Measurements from ENCODE around the gene ZNF532.

ZNF532 gene

DNA sequence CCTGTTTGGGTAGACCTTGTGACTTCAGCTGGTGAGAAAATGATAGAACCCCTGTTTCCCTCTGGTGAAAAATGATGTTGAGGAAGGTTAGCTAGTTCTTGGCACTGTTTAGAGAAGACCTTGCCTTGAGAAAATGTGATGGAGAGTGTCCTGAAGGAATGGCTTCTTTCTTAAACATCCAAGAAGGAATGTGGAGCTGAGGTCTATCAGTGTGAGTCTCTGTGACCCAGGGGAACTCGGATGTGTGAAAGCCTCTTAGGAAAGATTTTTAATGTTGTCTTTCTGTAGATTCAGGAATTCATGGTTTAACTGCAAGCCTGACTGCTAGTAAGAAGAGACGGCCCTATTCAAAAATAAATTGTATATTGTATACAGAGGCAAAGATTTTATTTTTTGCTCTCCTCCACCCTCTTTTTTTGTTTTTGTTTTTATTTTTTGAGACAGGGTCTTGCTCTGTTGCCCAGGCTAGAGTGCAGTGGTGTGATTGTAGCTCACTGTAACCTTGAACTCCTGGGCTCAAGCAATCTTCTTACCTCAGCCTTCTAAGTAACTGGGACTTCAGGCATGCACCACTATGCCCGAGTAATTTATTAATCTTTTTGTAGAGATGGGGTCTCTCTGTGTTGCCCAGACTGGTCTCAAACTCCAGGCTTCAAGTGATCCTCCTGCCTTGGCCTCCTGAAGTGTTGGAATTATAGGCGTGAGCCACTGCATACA is 87.5 kb downstream of the ZNF532 start:
- DNase-seq, result no peak

DNA sequence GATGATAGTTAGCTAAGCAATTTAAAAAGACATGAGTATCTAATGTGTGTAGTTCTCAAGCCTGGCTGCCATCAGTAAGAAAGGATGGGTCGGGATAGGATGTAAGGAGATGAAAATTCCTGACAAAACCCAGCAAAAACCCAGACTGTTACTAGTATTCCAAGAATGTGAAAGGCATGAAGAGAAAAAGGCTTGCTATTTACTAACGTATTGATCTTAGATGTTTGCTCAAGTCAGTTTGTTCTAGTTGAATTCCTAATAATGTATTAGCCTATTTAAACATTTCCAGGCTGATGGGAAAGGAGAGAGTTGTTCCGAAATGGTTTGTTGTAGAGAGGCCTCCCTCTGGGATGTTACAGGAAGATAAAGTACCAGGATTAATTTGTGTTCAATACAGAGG is 88.2 kb downstream of the ZNF532 start:
- DNase-seq, result no peak

- no peak for DNase-seq
Observed at GRCh38 chr18:58953627-58954026, 89.0 kb downstream of the ZNF532 start.

DNA sequence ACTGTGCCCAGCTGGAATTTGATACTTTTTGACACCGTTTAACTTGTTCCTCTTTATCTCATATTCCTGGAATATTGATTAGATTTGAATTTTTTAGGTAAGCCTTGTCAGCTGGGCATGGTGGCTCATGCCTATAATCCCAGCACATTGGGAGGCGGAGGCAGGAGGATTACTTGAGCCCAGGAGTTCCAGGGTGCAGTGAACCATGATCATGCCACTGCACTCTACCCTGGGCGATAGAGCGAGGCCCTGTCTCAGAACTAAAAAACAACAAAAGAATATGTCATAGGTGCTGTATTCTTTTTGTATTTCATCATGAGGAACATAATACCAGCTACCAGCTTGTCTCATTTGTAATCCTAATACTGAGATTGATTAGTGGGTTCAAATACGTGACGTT is 90.3 kb downstream of the ZNF532 start:
- DNase-seq, result no peak

DNA sequence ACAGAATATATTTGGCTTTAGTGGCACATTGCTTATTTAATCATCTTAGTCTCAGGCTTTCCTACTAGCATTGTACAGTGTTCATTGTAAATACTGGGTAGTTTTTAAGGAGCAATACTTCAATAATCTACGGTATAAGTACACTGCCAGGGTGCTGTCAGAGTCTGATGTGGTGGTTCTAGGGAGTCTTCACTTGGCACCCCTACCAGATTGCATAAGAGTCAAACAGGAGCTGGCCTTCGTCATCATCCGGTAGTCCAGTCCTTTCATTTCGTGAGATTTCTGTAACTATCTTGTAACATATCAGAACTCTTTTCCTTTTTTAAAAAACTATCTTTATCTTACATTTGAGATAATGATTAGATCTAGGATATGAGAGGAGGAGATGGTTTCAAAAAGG is 91.1 kb downstream of the ZNF532 start:
- no peak for DNase-seq

DNA sequence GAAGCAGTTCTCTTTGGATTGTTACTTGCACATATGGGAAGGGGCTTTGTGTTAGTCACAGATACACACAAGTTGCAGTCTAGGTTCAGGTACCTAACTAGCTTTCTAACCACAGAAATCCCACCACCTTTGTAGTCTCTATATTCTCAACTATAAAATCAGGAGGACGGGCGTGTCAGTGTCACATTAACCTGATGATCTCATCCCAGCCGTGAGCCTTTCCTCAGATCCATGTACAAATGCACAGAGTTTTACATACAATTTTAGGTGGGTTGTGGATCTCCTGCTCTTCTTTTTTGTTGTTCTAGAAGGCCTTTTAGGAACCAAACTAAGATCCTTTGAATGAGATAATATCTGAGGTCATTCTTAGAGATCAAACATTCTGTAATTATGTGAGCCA is 94.0 kb downstream of the ZNF532 start:
- DNase-seq, result no peak

GRCh38 chr18:58960508-58960907 is 95.8 kb downstream of the ZNF532 start:
- no peak for DNase-seq

- no peak for DNase-seq
Observed at GRCh38 chr18:58960946-58961722, 96.5 kb downstream of the ZNF532 start.

DNA sequence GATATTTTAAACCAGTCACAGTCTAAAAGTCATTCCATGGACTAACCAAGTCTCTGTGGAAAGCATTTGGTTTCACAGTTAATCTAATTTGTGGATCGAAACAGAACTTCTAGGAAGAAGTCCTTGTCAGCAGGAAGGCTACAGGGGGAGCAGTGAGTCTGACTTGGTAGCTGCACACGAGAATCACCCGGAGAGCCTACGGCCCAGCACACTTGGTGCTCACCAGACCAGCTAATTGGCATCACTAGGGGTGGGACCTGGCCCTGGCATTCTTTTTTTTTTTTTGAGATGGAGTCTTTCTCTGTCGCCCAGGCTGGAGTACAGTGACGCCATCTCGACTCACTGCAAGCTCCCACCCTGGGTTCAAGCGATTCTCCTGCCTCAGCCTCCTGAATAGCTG is 97.7 kb downstream of the ZNF532 start:
- DNase-seq, result no peak

DNA sequence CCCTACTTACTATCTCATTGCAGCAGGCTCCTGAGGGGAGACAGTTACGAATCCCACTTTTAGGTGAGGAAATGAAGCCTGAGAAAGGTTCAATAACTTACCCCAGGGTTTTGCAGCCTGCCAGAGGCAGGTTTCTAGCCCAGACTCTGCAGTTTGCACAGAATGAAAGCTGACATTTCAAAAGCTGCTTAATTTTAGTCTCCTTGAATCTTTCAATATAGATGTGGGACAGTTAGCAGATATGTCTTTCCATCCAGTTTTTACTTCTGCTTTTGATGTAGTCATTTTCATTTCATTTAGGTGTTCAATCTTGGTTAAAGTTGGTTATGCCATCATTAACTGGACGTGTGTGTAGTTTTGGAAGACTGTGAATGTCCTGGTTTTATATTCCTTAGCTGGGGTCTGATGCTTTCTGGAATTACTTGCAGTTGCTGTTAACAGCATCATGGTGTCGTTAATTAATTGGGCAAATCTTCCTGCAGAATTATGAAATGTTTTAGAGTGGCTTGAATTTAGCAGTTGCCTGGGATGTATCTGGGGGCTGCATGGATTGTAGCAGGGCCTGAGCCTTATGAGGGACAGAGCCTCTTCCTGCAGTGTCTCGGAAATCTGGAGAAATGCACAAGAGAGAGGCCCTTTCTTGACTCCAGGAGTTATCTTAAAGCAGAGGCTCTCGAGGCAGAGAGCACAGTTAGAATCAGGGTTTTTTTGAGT is 100.8 kb downstream of the ZNF532 start:
- DNase-seq, result no peak

DNA sequence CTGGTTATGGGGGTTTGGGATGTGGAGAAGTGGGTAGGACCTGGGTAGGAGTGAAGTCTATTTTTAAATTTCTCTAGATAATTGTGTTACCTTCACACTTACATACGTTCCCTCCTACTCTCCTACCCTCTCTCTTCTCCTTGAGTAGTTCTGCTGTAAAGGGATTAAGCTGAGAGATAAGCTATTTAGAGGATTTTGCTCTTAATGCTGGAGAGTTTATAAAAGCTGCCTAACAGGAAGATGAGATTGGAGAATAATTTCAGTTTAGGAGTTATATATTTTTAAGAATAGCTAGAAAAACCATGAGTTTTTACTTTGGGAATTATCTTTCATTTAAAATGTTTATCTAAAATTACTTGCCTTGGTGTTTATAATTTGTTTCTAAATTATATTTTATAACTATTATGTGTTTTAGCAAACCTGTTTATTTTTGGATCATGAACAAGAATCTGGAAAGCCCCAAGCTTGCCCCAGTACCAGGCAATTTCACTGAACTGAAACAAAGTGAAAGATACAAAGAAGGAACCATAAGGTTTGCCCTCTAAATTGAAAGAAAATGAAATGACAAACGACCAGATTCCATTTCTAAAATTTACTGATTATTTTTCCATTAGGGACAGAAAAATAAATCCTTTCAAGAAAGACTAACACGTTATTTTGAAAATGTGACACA is 101.5 kb downstream of the ZNF532 start:
- DNase-seq, result no peak

- no peak for DNase-seq
Observed at GRCh38 chr18:58966704-58967103, 102.0 kb downstream of the ZNF532 start.

- DNase-seq, result no peak
Observed at GRCh38 chr18:58967751-58968254, 103.1 kb downstream of the ZNF532 start.

DNA sequence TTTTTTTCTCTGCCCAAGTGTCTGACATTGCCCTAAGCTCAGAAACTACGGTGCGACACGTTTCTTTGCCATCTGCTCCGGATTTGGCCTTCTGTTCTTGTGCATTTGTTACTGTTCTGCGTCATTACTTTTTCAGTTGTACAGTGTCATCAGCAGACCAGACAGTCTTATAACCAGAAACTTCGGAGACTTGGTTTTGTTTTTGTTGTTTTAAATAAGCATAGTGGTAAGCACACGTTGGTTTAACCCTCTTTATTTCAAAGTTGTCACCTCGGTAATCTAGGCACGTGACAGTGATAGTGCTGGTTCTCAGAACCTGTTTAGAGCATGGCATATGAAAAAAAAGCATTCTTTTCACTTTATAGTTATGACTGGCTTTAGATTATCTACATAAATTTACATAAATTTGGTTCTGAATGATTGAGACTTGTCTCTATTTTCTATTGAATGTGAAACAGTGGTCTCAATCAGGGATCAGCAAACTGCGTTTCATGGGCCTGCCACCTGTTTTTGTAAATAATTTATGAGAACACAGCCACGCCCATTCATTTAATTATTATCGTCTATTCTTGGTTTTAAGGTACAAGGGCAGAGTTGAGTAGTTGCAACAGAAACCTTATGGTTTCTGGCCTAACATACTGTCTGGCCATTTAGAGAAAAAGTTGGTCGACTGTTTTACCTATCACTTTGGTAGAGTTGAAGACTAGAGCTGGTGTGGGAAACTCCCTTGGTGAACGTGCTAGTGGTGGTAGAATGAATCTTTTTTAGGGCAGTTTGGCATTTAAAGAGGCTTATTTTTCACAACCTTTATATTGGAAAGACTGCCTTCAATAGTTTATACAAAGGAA is 106.5 kb downstream of the ZNF532 start:
- DNase-seq, result no peak

DNA sequence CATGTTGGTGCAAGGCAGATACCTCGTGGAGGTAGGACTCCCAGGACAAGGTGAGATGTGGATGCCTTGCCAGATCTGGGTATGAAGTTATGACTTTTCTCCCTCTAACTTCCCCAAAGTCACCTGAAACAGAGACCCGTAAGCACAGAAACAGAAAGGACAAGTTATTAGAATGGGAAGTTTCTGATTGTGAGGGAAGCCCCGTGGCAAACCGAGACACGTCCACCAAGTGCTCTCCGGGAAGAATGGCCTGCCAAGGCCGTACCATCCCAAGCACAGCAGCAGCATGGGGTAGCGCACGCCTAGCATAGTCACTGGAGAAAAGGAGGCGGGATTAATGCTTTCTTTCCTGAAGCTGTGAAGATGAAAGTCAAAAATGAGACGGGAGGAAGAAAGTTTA is 110.6 kb downstream of the ZNF532 start:
- no peak for DNase-seq

- no peak for DNase-seq
Observed at GRCh38 chr18:58975781-58976180, 111.1 kb downstream of the ZNF532 start.

- no peak for DNase-seq
Observed at GRCh38 chr18:58977223-58977622, 112.5 kb downstream of the ZNF532 start.

GRCh38 chr18:58977801-58978200 is 113.1 kb downstream of the ZNF532 start:
- DNase-seq, result no peak

- DNase-seq, result no peak
Observed at GRCh38 chr18:58978916-58979315, 114.2 kb downstream of the ZNF532 start.

- no peak for DNase-seq
Observed at GRCh38 chr18:58979615-58980014, 114.9 kb downstream of the ZNF532 start.

GRCh38 chr18:58980991-58981390 is 116.3 kb downstream of the ZNF532 start:
- DNase-seq, result no peak

Measured in GDM1 (cell line).